DOHH2 (cell line): ENCODE results near the gene MCCC2.

Experiments used
- H3F3A ChIP-seq: fragments of 200-600 bp; sonication (generic), shearing (Covaris generic); 2 replicates; pipeline ENCODE4 v1.6.0; 2016; ENCODE audit warnings: antibody characterized with exemption, mild to moderate bottlenecking; ENCODE audit not compliant: control insufficient read depth, insufficient read depth
- H3K27ac ChIP-seq: fragments of 200-600 bp; sonication (generic); 2 replicates; pipeline ENCODE4 v1.5.1; 2014; ENCODE audit warnings: low read depth, mild to moderate bottlenecking, low read length, moderate library complexity
- H3K27me3 ChIP-seq: fragments of 200-600 bp; sonication (generic); 2 replicates; pipeline ENCODE4 v1.6.1; 2014; ENCODE audit warnings: mild to moderate bottlenecking, low read length, mixed read lengths; ENCODE audit not compliant: control insufficient read depth
- H3K36me3 ChIP-seq: fragments of 200-600 bp; sonication (generic); 2 replicates; pipeline ENCODE4 v1.6.1; 2014; ENCODE audit warnings: mild to moderate bottlenecking, low read length, moderate library complexity, mixed read lengths; ENCODE audit not compliant: control insufficient read depth
- H3K4me1 ChIP-seq: fragments of 200-600 bp; sonication (generic); 2 replicates; pipeline ENCODE4 v1.6.1; 2014; ENCODE audit warnings: mild to moderate bottlenecking, low read length, mixed read lengths; ENCODE audit not compliant: control insufficient read depth
- H3K4me2 ChIP-seq: fragments of 200-600 bp; sonication (generic); 2 replicates; pipeline ENCODE4 v1.6.0; 2014; ENCODE audit warnings: mild to moderate bottlenecking, low read length, moderate library complexity
- H3K4me3 ChIP-seq: fragments of 200-600 bp; sonication (generic); 2 replicates; pipeline ENCODE4 v1.5.1; 2014; ENCODE audit warnings: mild to moderate bottlenecking, low read length, mixed read lengths
- H3K79me2 ChIP-seq: fragments of 200-600 bp; sonication (generic); 2 replicates; pipeline ENCODE4 v1.6.1; 2014; ENCODE audit warnings: mild to moderate bottlenecking, low read length, mixed read lengths; ENCODE audit not compliant: control insufficient read depth
- H3K9me2 ChIP-seq: fragments of 200-600 bp; sonication (generic); replicated peaks from 2 replicates; pipeline ENCODE4 v1.6.1; 2014; ENCODE audit warnings: mild to moderate bottlenecking, low read length, mixed read lengths; ENCODE audit not compliant: control insufficient read depth
- H3K9me3 ChIP-seq: fragments of 200-600 bp; sonication (generic); 2 replicates; pipeline ENCODE4 v1.6.1; 2014; ENCODE audit warnings: antibody characterized with exemption, low read length, mixed read lengths; ENCODE audit not compliant: control insufficient read depth, insufficient read depth
- H4K20me1 ChIP-seq: fragments of 200-600 bp; sonication (generic); 2 replicates; pipeline ENCODE4 v1.6.0; 2014; ENCODE audit warnings: low read depth, mild to moderate bottlenecking, antibody characterized with exemption, low read length, moderate library complexity; ENCODE audit not compliant: control insufficient read depth, insufficient read depth
- CTCF ChIP-seq: fragments of 200-600 bp; sonication (generic); IDR thresholded peaks from one replicate; pipeline ENCODE4 v1.5.1; 2014; ENCODE audit warnings: antibody characterized with exemption, mild to moderate bottlenecking, low read depth, low read length; ENCODE audit not compliant: poor library complexity, severe bottlenecking
- EZH2phosphoT487 ChIP-seq: fragments of 200-600 bp; sonication (generic); IDR thresholded peaks from 2 replicates; pipeline ENCODE4 v1.6.1; 2017; ENCODE audit warnings: borderline replicate concordance, mild to moderate bottlenecking, antibody characterized with exemption, low read length, moderate library complexity, mixed read lengths

The MCCC2 gene

GRCh38 chr5:71693828-71694427, 106.8 kb downstream of the MCCC2 start:
- Histone ChIP-seq H3K4me3 (no peak overlapping the region), H3K4me2 (no peak overlapping the region), H3K27me3 (peaks cover 4% of the 10 kb centered on the region)

GRCh38 chr5:71695071-71695470, 107.9 kb downstream of the MCCC2 start:
- Histone ChIP-seq H3K9me2 (no peaks in the 10 kb centered on the region), H3K9me3 (peaks cover 6% of the 10 kb centered on the region), H4K20me1 (no peaks in the 10 kb centered on the region), H3F3A (no peaks in the 10 kb centered on the region), H3K4me1 (peaks cover 5% of the 10 kb centered on the region; the same call in 1 of the 2 replicates), H3K4me3 (no peak overlapping the region), H3K79me2 (no peaks in the 10 kb centered on the region), H3K36me3 (no peaks in the 10 kb centered on the region), H3K27me3 (peaks cover 4% of the 10 kb centered on the region), H3K27ac (no peak overlapping the region), H3K4me2 (no peak overlapping the region)
- no peak for TF ChIP-seq CTCF
- no peak for TF ChIP-seq EZH2phosphoT487

More at GRCh38 chr5:71693828-71694427, 106.8 kb downstream of the MCCC2 start:
- Histone ChIP-seq H3K9me2 (no peaks in the 10 kb centered on the region), H3K36me3 (no peaks in the 10 kb centered on the region), H3F3A (no peaks in the 10 kb centered on the region), H4K20me1 (no peaks in the 10 kb centered on the region), H3K4me1 (peaks cover 5% of the 10 kb centered on the region; the same call in 1 of the 2 replicates), H3K9me3 (peaks cover 6% of the 10 kb centered on the region), H3K79me2 (no peaks in the 10 kb centered on the region), H3K27ac (no peak overlapping the region)
- no peak for TF ChIP-seq EZH2phosphoT487
- no peak for TF ChIP-seq CTCF

GRCh38 chr5:71695595-71695994, 108.5 kb downstream of the MCCC2 start:
- Histone ChIP-seq H4K20me1 (no peaks in the 10 kb centered on the region), H3K79me2 (no peaks in the 10 kb centered on the region), H3K4me2 (no peak overlapping the region), H3K36me3 (no peaks in the 10 kb centered on the region), H3K4me1 (peaks cover 5% of the 10 kb centered on the region; the same call in 1 of the 2 replicates), H3K27me3 (peaks cover 4% of the 10 kb centered on the region), H3K4me3 (no peak overlapping the region), H3F3A (no peaks in the 10 kb centered on the region), H3K27ac (no peak overlapping the region), H3K9me2 (no peaks in the 10 kb centered on the region), H3K9me3 (peaks cover 6% of the 10 kb centered on the region)
- TF ChIP-seq EZH2phosphoT487 (no peak), CTCF (no peak)
